Breast epithelium (tissue), 3 donors: ENCODE measurements around the gene NAT16.

Experiments used
- CTCF ChIP-seq, 3 donors: fragments of 450-650 bp; IDR thresholded peaks; one replicate each; pipeline ENCODE4 v1.5.1; 2016 to 2017; ENCODE audit warnings: antibody characterized with exemption in 3 of 3, mild to moderate bottlenecking in 3 of 3, moderate library complexity in 3 of 3
- POLR2A ChIP-seq: fragments of 450-650 bp; IDR thresholded peaks from one replicate; pipeline ENCODE4 v1.6.1; 2016; ENCODE audit warnings: antibody characterized with exemption, mild to moderate bottlenecking, moderate library complexity

GRCh38 chr7:101210143-101210542, 30.1 kb upstream of the NAT16 start:
- TF ChIP-seq CTCF (IDR thresholded peaks at IDR 0.05) (no peak), POLR2A (no peak)
